Testis (tissue), 2 donors: ENCODE results near the gene TCF7.

Experiments
- CTCF ChIP-seq, 3 experiments: fragments of 450-650 bp in 2 of 3; fragments of 200-600 bp in 1 of 3; sonication (generic) in 1 of 3; IDR thresholded peaks; one replicate each; pipeline ENCODE4 v1.5.1; 2016 to 2019; ENCODE audit warnings: antibody characterized with exemption in 3 of 3, mild to moderate bottlenecking in 2 of 3, moderate library complexity in 1 of 3
- POLR2A ChIP-seq: fragments of 450-650 bp; IDR thresholded peaks from one replicate; pipeline ENCODE4 v1.6.1; 2017; ENCODE audit warnings: antibody characterized with exemption, mild to moderate bottlenecking, moderate library complexity

DNA sequence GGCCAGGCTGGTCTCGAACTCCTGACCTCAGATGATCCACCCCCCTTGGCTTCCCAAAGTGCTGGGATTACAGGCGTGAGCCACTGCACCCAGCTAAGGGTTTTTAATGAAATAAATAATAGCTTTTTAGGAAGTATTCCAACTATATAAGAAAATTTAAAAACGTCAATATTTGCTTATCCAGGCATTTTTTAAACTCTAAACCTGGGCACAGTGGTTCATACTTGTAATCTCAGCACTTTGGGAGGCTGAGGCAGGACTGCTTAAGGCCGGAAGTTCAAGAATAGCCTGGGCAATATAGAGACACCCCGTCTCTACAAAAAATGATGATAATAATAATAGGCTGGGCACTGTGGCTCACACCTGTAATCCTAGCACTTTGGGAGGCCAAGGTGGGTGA lies 48.1 kb downstream of the TCF7 start:
- no peak for TF ChIP-seq CTCF (IDR thresholded peaks at IDR 0.05)
- TF ChIP-seq POLR2A, result no peak
